NCI-H524 treated with DMSO at 0.1 percent for 48 hours (cell line): ENCODE results near the gene ASXL3.
A peak's percentile ranks its signal among the peaks of the same experiment; 100 is the strongest.

Source experiments
- DNase-seq: peaks from one replicate; lab custom pipeline; 2025; lab: John Stamatoyannopoulos, UW

Gene ASXL3

GRCh38 chr18:33660696-33661310, 82.8 kb downstream of the ASXL3 start:
- no peak for DNase-seq

- DNase-seq: no peak
Observed at GRCh38 chr18:33664241-33664874, 86.3 kb downstream of the ASXL3 start.

- DNase-seq: no peak
Observed at GRCh38 chr18:33665187-33665586, 87.2 kb downstream of the ASXL3 start.

GRCh38 chr18:33665641-33666040, 87.6 kb downstream of the ASXL3 start:
- no peak for DNase-seq

GRCh38 chr18:33666915-33667314, 88.9 kb downstream of the ASXL3 start:
- DNase-seq: no peak

- DNase-seq: no peak
Observed at GRCh38 chr18:33669589-33669988, 91.6 kb downstream of the ASXL3 start.

GRCh38 chr18:33670029-33670428, 92.0 kb downstream of the ASXL3 start:
- no peak for DNase-seq

GRCh38 chr18:33673689-33674088, 95.7 kb downstream of the ASXL3 start:
- DNase-seq: no peak

- no peak for DNase-seq
Observed at GRCh38 chr18:33676593-33676992, 98.6 kb downstream of the ASXL3 start.

- DNase-seq: no peak
Observed at GRCh38 chr18:33677891-33678290, 99.9 kb downstream of the ASXL3 start.

- no peak for DNase-seq
Observed at GRCh38 chr18:33682436-33682835, 104.4 kb downstream of the ASXL3 start.

- no peak for DNase-seq
Observed at GRCh38 chr18:33694593-33694992, 116.6 kb downstream of the ASXL3 start.

GRCh38 chr18:33696332-33697162, 118.5 kb downstream of the ASXL3 start:
- DNase-seq: no peak

- DNase-seq: no peak
Observed at GRCh38 chr18:33697498-33697897, 119.5 kb downstream of the ASXL3 start.

GRCh38 chr18:33699372-33699771, 121.4 kb downstream of the ASXL3 start:
- no peak for DNase-seq

GRCh38 chr18:33700513-33700976, 122.5 kb downstream of the ASXL3 start:
- no peak for DNase-seq

- no peak for DNase-seq
Observed at GRCh38 chr18:33702625-33703024, 124.6 kb downstream of the ASXL3 start.

GRCh38 chr18:33706391-33706790, 128.4 kb downstream of the ASXL3 start:
- no peak for DNase-seq

GRCh38 chr18:33708876-33709275, 130.9 kb downstream of the ASXL3 start:
- no peak for DNase-seq

- no peak for DNase-seq
Observed at GRCh38 chr18:33710269-33710668, 132.2 kb downstream of the ASXL3 start.

GRCh38 chr18:33711514-33711913, 133.5 kb downstream of the ASXL3 start:
- DNase-seq: peak; percentile 51

GRCh38 chr18:33712719-33713118, 134.7 kb downstream of the ASXL3 start:
- DNase-seq: no peak

GRCh38 chr18:33716061-33716683, 138.2 kb downstream of the ASXL3 start:
- DNase-seq: no peak
